SHP77 treated with DMSO at 0.1 percent for 48 hours (cell line): ENCODE data around the gene ANTKMT.
"Not testable (repeated sequence)": the region's sequence is repeated elsewhere in the genome, so short reads cannot be mapped to it uniquely, and the experiment has no call there.

ENCODE experiments used
- DNase-seq: peaks from one replicate; lab custom pipeline; 2025; lab: John Stamatoyannopoulos, UW

The ANTKMT gene

GRCh38 chr16:728131-728889, 7.4 kb downstream of the ANTKMT start:
- DNase-seq: no peak

GRCh38 chr16:728890-729744, 8.2 kb downstream of the ANTKMT start:
- DNase-seq: no peak

GRCh38 chr16:729768-730665, 9.1 kb downstream of the ANTKMT start:
- DNase-seq: no peak

- DNase-seq: no peak
These were observed 9.9 kb downstream of the ANTKMT start for GRCh38 chr16:730666-731509.

- DNase-seq: no peak
These were observed 11.4 kb downstream of the ANTKMT start for GRCh38 chr16:732332-732731.

- no peak for DNase-seq
These were observed 12.0 kb downstream of the ANTKMT start for GRCh38 chr16:732936-733335.

- DNase-seq: no peak
These were observed 12.6 kb downstream of the ANTKMT start for GRCh38 chr16:733382-734207.

GRCh38 chr16:734208-734980, 13.4 kb downstream of the ANTKMT start:
- DNase-seq: no peak

GRCh38 chr16:734981-735881, 14.3 kb downstream of the ANTKMT start:
- DNase-seq: no peak

GRCh38 chr16:735982-736453, 15.1 kb downstream of the ANTKMT start:
- DNase-seq: no peak

GRCh38 chr16:736936-737481, 16.1 kb downstream of the ANTKMT start:
- no peak for DNase-seq

GRCh38 chr16:739560-740458, 18.9 kb downstream of the ANTKMT start:
- DNase-seq: no peak

- no peak for DNase-seq
These were observed 19.5 kb downstream of the ANTKMT start for GRCh38 chr16:740459-740763.

GRCh38 chr16:740764-741505, 20.0 kb downstream of the ANTKMT start, which contains the start of gene CIAO3:
Gene CIAO3, minus strand, starts transcription at chr16:740997. Its CDS starts 12 bp downstream, at chr16:740985.
- peak; percentile 45 for DNase-seq

- DNase-seq: no peak
These were observed 21.2 kb downstream of the ANTKMT start for GRCh38 chr16:741986-742629.

GRCh38 chr16:742894-743293, 21.9 kb downstream of the ANTKMT start:
- DNase-seq: not testable (repeated sequence)
